GM12878 (cell line): ENCODE results near the gene STKLD1. TPM values are rescaled to one million over a fixed set of nuclear protein-coding genes. Genes with fewer than 3 reads are reported as not detected.

ENCODE experiments used
- BHLHE40 ChIP-seq, 2 experiments: fragments of 450-650 bp in 1 of 2; IDR thresholded peaks; 2 replicates each; pipeline ENCODE4 v1.6.1; 2011 to 2017; ENCODE audit warnings: low read depth in 2 of 2, borderline replicate concordance in 1 of 2, improper control_type of control experiment in 1 of 2, low read length in 1 of 2, mild to moderate bottlenecking in 1 of 2
- CBX3 ChIP-seq: fragments of 200-600 bp; sonication (generic); IDR thresholded peaks from 2 replicates; pipeline ENCODE4 v1.6.1; 2016; ENCODE audit warnings: low read depth, borderline replicate concordance
- CEBPZ ChIP-seq: fragments of 150-350 bp; IDR thresholded peaks from 2 replicates; pipeline ENCODE4 v1.6.1; 2016; ENCODE audit warnings: low read depth, low read length
- CHD2 ChIP-seq: IDR thresholded peaks from 2 replicates; pipeline ENCODE4 v1.6.1; 2011; ENCODE audit warnings: low read depth, low read length, improper control_type of control experiment, borderline replicate concordance
- CREB1 ChIP-seq: IDR thresholded peaks from 2 replicates; pipeline ENCODE4 v1.6.1; 2012; ENCODE audit warnings: low read depth, mild to moderate bottlenecking, inconsistent platforms
- E4F1 ChIP-seq: fragments of 450-650 bp; IDR thresholded peaks from 2 replicates; pipeline ENCODE4 v1.6.1; 2018; ENCODE audit warnings: borderline replicate concordance, mild to moderate bottlenecking; ENCODE audit not compliant: partially characterized antibody
- EGR1 ChIP-seq, 2 experiments: IDR thresholded peaks; 1 replicate in 1 of 2; 2 replicates in 1 of 2; pipeline ENCODE4 v1.6.1; 2011 to 2012; ENCODE audit warnings: low read depth in 2 of 2, low read length in 2 of 2, borderline replicate concordance in 1 of 2, mild to moderate bottlenecking in 1 of 2, moderate library complexity in 1 of 2
- ELK1 ChIP-seq: IDR thresholded peaks from 2 replicates; pipeline ENCODE4 v1.6.1; 2012; ENCODE audit warnings: low read depth, low read length, improper control_type of control experiment
- HCFC1 ChIP-seq: fragments of 150-350 bp; IDR thresholded peaks from 2 replicates; pipeline ENCODE4 v1.6.1; 2014; ENCODE audit warnings: low read length
- HDGF ChIP-seq: fragments of 450-650 bp; IDR thresholded peaks from 2 replicates; pipeline ENCODE4 v1.6.1; 2016; ENCODE audit warnings: antibody characterized with exemption
- IRF3 ChIP-seq: fragments of 450-650 bp; IDR thresholded peaks from 2 replicates; pipeline ENCODE4 v1.6.1; 2014; ENCODE audit warnings: mild to moderate bottlenecking
- KLF5 ChIP-seq: fragments of 450-650 bp; IDR thresholded peaks from 2 replicates; pipeline ENCODE4 v1.6.1; 2014; ENCODE audit warnings: mild to moderate bottlenecking; ENCODE audit not compliant: partially characterized antibody
- MEF2B ChIP-seq: fragments of 450-650 bp; IDR thresholded peaks from 2 replicates; pipeline ENCODE4 v1.6.1; 2018; ENCODE audit warnings: mild to moderate bottlenecking, moderate library complexity; ENCODE audit not compliant: partially characterized antibody, poor library complexity, severe bottlenecking
- PAX5 ChIP-seq: IDR thresholded peaks from 2 replicates; pipeline ENCODE4 v1.6.1; 2011; ENCODE audit warnings: low read depth, low read length, borderline replicate concordance
- POLR2AphosphoS5 ChIP-seq: IDR thresholded peaks from 2 replicates; pipeline ENCODE4 v1.6.1; 2011; ENCODE audit warnings: mild to moderate bottlenecking, low read length, inconsistent platforms
- SP1 ChIP-seq: IDR thresholded peaks from one replicate; pipeline ENCODE4 v1.6.1; 2011; ENCODE audit warnings: low read depth, low read length
- SPI1 ChIP-seq: IDR thresholded peaks from 2 replicates; pipeline ENCODE4 v1.6.1; 2011; ENCODE audit warnings: low read depth, mild to moderate bottlenecking, low read length, moderate library complexity, borderline replicate concordance; ENCODE audit not compliant: insufficient read depth
- TARDBP ChIP-seq: IDR thresholded peaks from 2 replicates; pipeline ENCODE4 v1.6.1; 2016; ENCODE audit warnings: borderline replicate concordance
- WRNIP1 ChIP-seq: IDR thresholded peaks from 2 replicates; pipeline ENCODE4 v1.6.1; 2011; ENCODE audit warnings: low read depth, low read length, improper control_type of control experiment, borderline replicate concordance
- YY1 ChIP-seq: IDR thresholded peaks from 2 replicates; pipeline ENCODE4 v1.6.1; 2011; ENCODE audit warnings: low read depth, mild to moderate bottlenecking, low read length
- ZNF207 ChIP-seq: fragments of 450-650 bp; IDR thresholded peaks from 2 replicates; pipeline ENCODE4 v1.6.1; 2014; ENCODE audit warnings: antibody characterized with exemption, mild to moderate bottlenecking, borderline replicate concordance
- polyA plus RNA-seq, 11 experiments: library from polyadenylated mRNA; depleted of rRNA in 4 of 11; unstranded in 6 of 11; stranded (reverse) in 5 of 11; fragments of >200 nt; fragmentation: Nextera tagmentation in 4 of 11; fragmentation: Illumina TruSeq in 1 of 11; extraction: Ambion mirVana in 4 of 11; extraction: Trizol in 1 of 11; gene quantifications; 1 replicate in 1 of 11; 2 replicates in 10 of 11; pipeline versions ENCODE4 v1.2.1 to v1.2.3, GENCODE V29; 2011 to 2016; ENCODE audit warnings: inconsistent platforms in 2 of 11, missing spikeins in 2 of 11, low read depth in 1 of 11
- total RNA-seq, 4 experiments: library from RNA; depleted of rRNA in 3 of 4; stranded (reverse); fragments of >200 nt in 3 of 4; fragmentation: Illumina TruSeq in 1 of 4; extraction: Trizol in 1 of 4; gene quantifications; 2 replicates each; pipeline versions ENCODE4 v1.2.1 to v1.2.3, GENCODE V29; 2013 to 2021

Gene STKLD1
- total and polyA plus RNA-seq, 10 of the 15 experiments (the other 5 are each of a cell fraction or from before 2014, with no cell fraction given): 0.07 to 0.40 (median 0.29) TPM; not detected in 4

GRCh38 chr9:133335924-133336811 lies 40.0 kb upstream of the STKLD1 start, which contains the start of gene SURF6 (continued):
- peak; percentile 96 for TF ChIP-seq E4F1
- peak; percentile 80 for TF ChIP-seq CREB1
- no peak for TF ChIP-seq IRF3
- TF ChIP-seq CEBPZ: peak; percentile 67
- peak; percentile 76 for TF ChIP-seq CHD2
- TF ChIP-seq SPI1: no peak
- TF ChIP-seq MEF2B: peak; percentile 61
- TF ChIP-seq HCFC1: peak; percentile 82
- TF ChIP-seq PAX5: peak; percentile 70; the same call in 1 of the 2 replicates
- peak; percentile 71; the same call in 1 of the 2 replicates for TF ChIP-seq POLR2AphosphoS5
- peak; percentile 90 for TF ChIP-seq SP1
- peak; percentile 99 for TF ChIP-seq ELK1
- TF ChIP-seq WRNIP1: no peak
- TF ChIP-seq TARDBP: peak; percentile 85; the same call in 1 of the 2 replicates
- TF ChIP-seq CBX3: no peak
- peak in 1 of 2 experiments; percentile 74; a peak in 1 of 3 replicates for TF ChIP-seq EGR1 (IDR thresholded peaks at IDR 0.05; ENCODE audit: borderline replicate concordance in 1 of 2, low read depth in 2 of 2, low read length in 2 of 2)
- TF ChIP-seq HDGF: no peak
- TF ChIP-seq ZNF207: peak; percentile 95; the same call in 1 of the 2 replicates
- TF ChIP-seq KLF5: peak; percentile 94
- TF ChIP-seq YY1: peak; percentile 94
- TF ChIP-seq BHLHE40 (IDR thresholded peaks at IDR 0.05; ENCODE audit: borderline replicate concordance in 1 of 2, low read depth in 2 of 2, low read length in 1 of 2): peak; percentile 99 to 100
